GM12892 (cell line): ENCODE results near the gene KRTAP4-8.

ENCODE experiments used
- POLR2A ChIP-seq: IDR thresholded peaks from 2 replicates; pipeline ENCODE4 v1.6.1; 2011; ENCODE audit warnings: low read depth, low read length, control low read depth
- POLR2AphosphoS5 ChIP-seq: IDR thresholded peaks from 2 replicates; pipeline ENCODE4 v1.6.1; 2011; ENCODE audit warnings: low read depth, low read length, control low read depth

DNA sequence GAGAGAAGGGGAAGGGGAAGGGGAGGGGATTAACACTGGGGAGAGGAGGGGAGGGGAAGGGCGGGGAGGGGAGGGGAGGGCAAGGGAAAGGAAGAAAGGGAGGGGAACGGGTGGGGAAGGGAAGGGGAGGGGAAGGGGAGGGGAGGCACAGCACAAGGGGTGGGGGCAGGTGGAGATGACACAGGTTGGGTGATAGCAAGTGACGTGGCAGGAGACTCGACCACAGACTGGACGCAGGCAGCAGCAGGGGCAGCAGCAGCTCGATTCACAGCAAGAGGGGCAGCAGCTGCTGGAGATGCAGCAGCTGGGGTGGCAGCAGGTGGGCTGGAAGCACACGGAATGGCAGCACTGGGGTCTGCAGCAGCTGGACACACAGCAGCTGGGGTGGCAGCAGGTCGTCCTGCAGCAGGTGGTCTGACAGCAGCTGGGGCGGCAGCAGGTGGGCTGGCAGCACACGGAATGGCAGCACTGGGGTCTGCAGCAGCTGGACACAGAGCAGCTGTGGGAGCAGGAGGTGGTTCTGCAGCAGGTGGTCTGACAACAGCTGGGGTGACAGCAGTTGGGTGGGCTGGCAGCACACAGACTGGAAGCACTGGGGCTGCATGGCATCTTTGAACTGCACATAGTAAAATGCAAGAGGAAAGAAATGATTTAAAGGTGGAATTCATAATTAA is 3.8 kb upstream of the KRTAP4-8 start, which contains the start of gene KRTAP4-16:
- TF ChIP-seq POLR2A (no peak), POLR2AphosphoS5 (no peak)
